ENCODE results near the gene BNIP5. TPM values are rescaled to one million over a fixed set of nuclear protein-coding genes. Genes with fewer than 3 reads are reported as not detected.

The BNIP5 gene
- total and polyA plus RNA-seq, 3 experiments from 2014 or later, result not detected

- CTCF ChIA-PET, result interaction anchor here (0.7 to 1.7 kb wide), 3 partner anchors 23 to 149 kb away, joined by 3 to 9 read pairs (median 3); no protein-coding TSS in a partner anchor
These were observed 1.1 kb upstream of the BNIP5 start for GRCh38 chr6:36337814-36338213.

GRCh38 chr6:36336208-36336710, 429 bp downstream of the BNIP5 start:
- POLR2A ChIA-PET, result no interaction called here
- H3K27me3 Mint-ChIP-seq, result peaks cover 30 to 65% of the 10 kb centered on the region in 2 donors
- H3K36me3 ChIP-seq (ENCODE audit: insufficient read depth, low read length), result no peaks in the 10 kb centered on the region

More at GRCh38 chr6:36337814-36338213, 1.1 kb upstream of the BNIP5 start:
- H3K4me3 ChIP-seq (ENCODE audit: low read length), result no peak overlapping the region
- Mint-ChIP-seq H3K27me3 (peaks cover 30 to 59% of the 10 kb centered on the region in 2 donors), H3K4me3 (no peak overlapping the region), H3K4me1 (peaks cover 8 to 21% (median 20%) of the 10 kb centered on the region in 3 donors), H3K9me3 (peaks cover 0 to 1% (median 0%) of the 10 kb centered on the region in 5 donors), H3K27ac (peak overlapping the region in 1 of 8 donors; percentile 55), H3K36me3 (no peaks in the 10 kb centered on the region)
- no peaks in the 10 kb centered on the region for H3K36me3 ChIP-seq (ENCODE audit: insufficient read depth, low read length)
- POLR2A ChIA-PET, result no interaction called here
- H3K4me1 ChIP-seq (ENCODE audit: insufficient read depth, low read length), result peaks cover 12% of the 10 kb centered on the region
- no peak for DNase-seq
- peaks cover 20% of the 10 kb centered on the region for H3K27me3 ChIP-seq (ENCODE audit: insufficient read depth, low read length, poor library complexity, severe bottlenecking)
- no peak overlapping the region for H3K27ac ChIP-seq (ENCODE audit: low read depth, low read length)
- H3K9me3 ChIP-seq (ENCODE audit: low read length), result no peaks in the 10 kb centered on the region

GRCh38 chr6:36335465-36336207, 1.1 kb downstream of the BNIP5 start:
- H3K4me3 ChIP-seq (ENCODE audit: low read length), result no peak overlapping the region
- ChIA-PET CTCF (no interaction called here), POLR2A (no interaction called here)
- H3K27me3 ChIP-seq (ENCODE audit: insufficient read depth, low read length, poor library complexity, severe bottlenecking), result peaks cover 20% of the 10 kb centered on the region
- Mint-ChIP-seq H3K9me3 (no peaks in the 10 kb centered on the region), H3K27me3 (peaks cover 26 to 61% of the 10 kb centered on the region in 2 donors), H3K36me3 (no peaks in the 10 kb centered on the region), H3K27ac (no peak overlapping the region), H3K4me1 (peaks cover 5 to 16% (median 16%) of the 10 kb centered on the region in 3 donors), H3K4me3 (no peak overlapping the region)
- H3K9me3 ChIP-seq (ENCODE audit: low read length), result no peaks in the 10 kb centered on the region
- peaks cover 5% of the 10 kb centered on the region for H3K4me1 ChIP-seq (ENCODE audit: insufficient read depth, low read length)
- DNase-seq, result no peak
- no peaks in the 10 kb centered on the region for H3K36me3 ChIP-seq (ENCODE audit: insufficient read depth, low read length)
- H3K27ac ChIP-seq (ENCODE audit: low read depth, low read length), result no peak overlapping the region

More at GRCh38 chr6:36336208-36336710, 429 bp downstream of the BNIP5 start:
- H3K9me3 ChIP-seq (ENCODE audit: low read length), result no peaks in the 10 kb centered on the region
- H3K9me3 Mint-ChIP-seq, result peaks cover 0 to 1% (median 0%) of the 10 kb centered on the region in 5 donors
- no peak overlapping the region for H3K4me3 Mint-ChIP-seq
- peaks cover 8 to 21% (median 20%) of the 10 kb centered on the region in 3 donors for H3K4me1 Mint-ChIP-seq
- no peak overlapping the region for H3K27ac Mint-ChIP-seq
- CTCF ChIA-PET, result interaction anchor here (1.7 kb wide), 1 partner anchor 25 kb away, joined by 9 read pairs; no protein-coding TSS in a partner anchor
- H3K4me1 ChIP-seq (ENCODE audit: insufficient read depth, low read length), result peaks cover 12% of the 10 kb centered on the region
- no peak overlapping the region for H3K27ac ChIP-seq (ENCODE audit: low read depth, low read length)
- H3K36me3 Mint-ChIP-seq, result no peaks in the 10 kb centered on the region
- no peak overlapping the region for H3K4me3 ChIP-seq (ENCODE audit: low read length)
- DNase-seq, result no peak
- H3K27me3 ChIP-seq (ENCODE audit: insufficient read depth, low read length, poor library complexity, severe bottlenecking), result peaks cover 23% of the 10 kb centered on the region

GRCh38 chr6:36334832-36335459, 1.7 kb downstream of the BNIP5 start:
- no peak overlapping the region for H3K4me3 ChIP-seq (ENCODE audit: low read length)
- ChIA-PET POLR2A (no interaction called here), CTCF (no interaction called here)
- no peak overlapping the region for H3K27ac ChIP-seq (ENCODE audit: low read depth, low read length)
- no peaks in the 10 kb centered on the region for H3K36me3 ChIP-seq (ENCODE audit: insufficient read depth, low read length)
- Mint-ChIP-seq H3K27ac (no peak overlapping the region), H3K36me3 (no peaks in the 10 kb centered on the region), H3K4me1 (peaks cover 4 to 15% (median 11%) of the 10 kb centered on the region in 3 donors), H3K27me3 (peaks cover 23 to 55% of the 10 kb centered on the region in 2 donors), H3K4me3 (no peak overlapping the region), H3K9me3 (no peaks in the 10 kb centered on the region)
- no peak for DNase-seq
- peaks cover 19% of the 10 kb centered on the region for H3K27me3 ChIP-seq (ENCODE audit: insufficient read depth, low read length, poor library complexity, severe bottlenecking)
- no peaks in the 10 kb centered on the region for H3K9me3 ChIP-seq (ENCODE audit: low read length)
- peaks cover 4% of the 10 kb centered on the region for H3K4me1 ChIP-seq (ENCODE audit: insufficient read depth, low read length)

GRCh38 chr6:36333931-36334725, 2.6 kb downstream of the BNIP5 start:
- H3K9me3 ChIP-seq (ENCODE audit: low read length), result no peaks in the 10 kb centered on the region
- CTCF ChIA-PET, result no interaction called here
- POLR2A ChIA-PET, result no interaction called here
- Mint-ChIP-seq H3K27me3 (peaks cover 20 to 48% of the 10 kb centered on the region in 2 donors), H3K27ac (peak overlapping the region in 1 of 8 donors; percentile 6), H3K36me3 (no peaks in the 10 kb centered on the region), H3K9me3 (no peaks in the 10 kb centered on the region), H3K4me3 (no peak overlapping the region), H3K4me1 (peaks cover 4 to 15% (median 11%) of the 10 kb centered on the region in 3 donors)
- H3K36me3 ChIP-seq (ENCODE audit: insufficient read depth, low read length), result no peaks in the 10 kb centered on the region
- DNase-seq, result no peak
- peaks cover 19% of the 10 kb centered on the region for H3K27me3 ChIP-seq (ENCODE audit: insufficient read depth, low read length, poor library complexity, severe bottlenecking)
- peaks cover 4% of the 10 kb centered on the region for H3K4me1 ChIP-seq (ENCODE audit: insufficient read depth, low read length)
- no peak overlapping the region for H3K4me3 ChIP-seq (ENCODE audit: low read length)
- H3K27ac ChIP-seq (ENCODE audit: low read depth, low read length), result no peak overlapping the region

- Mint-ChIP-seq H3K36me3 (no peaks in the 10 kb centered on the region), H3K27ac (no peak overlapping the region), H3K9me3 (no peaks in the 10 kb centered on the region), H3K4me1 (peaks cover 4 to 15% (median 11%) of the 10 kb centered on the region in 3 donors), H3K27me3 (peaks cover 20 to 52% of the 10 kb centered on the region in 2 donors), H3K4me3 (no peak overlapping the region)
- Histone ChIP-seq H3K36me3 (ENCODE audit: insufficient read depth, low read length) (no peaks in the 10 kb centered on the region), H3K27ac (ENCODE audit: low read depth, low read length) (no peak overlapping the region), H3K27me3 (ENCODE audit: insufficient read depth, low read length, poor library complexity, severe bottlenecking) (peaks cover 19% of the 10 kb centered on the region), H3K9me3 (ENCODE audit: low read length) (no peaks in the 10 kb centered on the region), H3K4me3 (ENCODE audit: low read length) (no peak overlapping the region), H3K4me1 (ENCODE audit: insufficient read depth, low read length) (peaks cover 4% of the 10 kb centered on the region)
- CTCF ChIA-PET, result no interaction called here
- POLR2A ChIA-PET, result no interaction called here
- DNase-seq, result no peak
These were observed 3.4 kb downstream of the BNIP5 start for GRCh38 chr6:36333171-36333895.

- Histone ChIP-seq H3K9me3 (ENCODE audit: low read length) (no peaks in the 10 kb centered on the region), H3K36me3 (ENCODE audit: insufficient read depth, low read length) (no peaks in the 10 kb centered on the region), H3K4me3 (ENCODE audit: low read length) (no peak overlapping the region), H3K4me1 (ENCODE audit: insufficient read depth, low read length) (peaks cover 4% of the 10 kb centered on the region), H3K27ac (ENCODE audit: low read depth, low read length) (no peak overlapping the region), H3K27me3 (ENCODE audit: insufficient read depth, low read length, poor library complexity, severe bottlenecking) (peaks cover 19% of the 10 kb centered on the region)
- Mint-ChIP-seq H3K4me3 (no peak overlapping the region), H3K9me3 (no peaks in the 10 kb centered on the region), H3K27ac (no peak overlapping the region), H3K4me1 (peaks cover 0 to 6% (median 0%) of the 10 kb centered on the region in 3 donors), H3K27me3 (peaks cover 20 to 48% of the 10 kb centered on the region in 2 donors), H3K36me3 (no peaks in the 10 kb centered on the region)
- no peak for DNase-seq
- POLR2A ChIA-PET, result no interaction called here
- CTCF ChIA-PET, result interaction anchor here (0.7 kb wide), 1 partner anchor 29 kb away, joined by 3 read pairs; no protein-coding TSS in a partner anchor
These were observed 5.3 kb downstream of the BNIP5 start for GRCh38 chr6:36331381-36331780.

Measured in CD8-positive, alpha-beta memory T cell (primary cell).